Thoracic aorta (tissue), 2 donors: Measurements from ENCODE around the gene ENDOD1. TPM values are rescaled to one million over a fixed set of nuclear protein-coding genes. Genes with fewer than 3 reads are reported as not detected.

Source experiments
- ATAC-seq: fragments of 150-250 bp; one replicate; pipeline ENCODE4 v1.8.0; 2017; ENCODE audit warnings: low read depth; ENCODE audit not compliant: insufficient number of reproducible peaks, low FRiP score
- DNase-seq: peaks from one replicate; pipeline ENCODE4 v3.0.0-alpha.2; 2020; ENCODE audit warnings: low spot score
- H3K27ac ChIP-seq, 2 donors: fragments of 200-600 bp; sonication (generic); 1 replicate in 1 of 2; 2 replicates in 1 of 2; pipeline ENCODE4 v1.5.1; 2016; ENCODE audit warnings: mild to moderate bottlenecking in 2 of 2, moderate library complexity in 2 of 2
- H3K27me3 ChIP-seq: fragments of 200-600 bp; sonication (generic); replicated peaks from 2 replicates; pipeline ENCODE4 v1.6.0; 2016; ENCODE audit warnings: mild to moderate bottlenecking; ENCODE audit not compliant: insufficient read depth
- H3K36me3 ChIP-seq: fragments of 200-600 bp; sonication (generic); one replicate; pipeline ENCODE4 v1.5.1; 2016
- H3K4me1 ChIP-seq, 2 donors: fragments of 200-600 bp; sonication (generic); 1 replicate in 1 of 2; 2 replicates in 1 of 2; pipeline versions ENCODE4 v1.5.1 to v1.6.0; 2016; ENCODE audit warnings: low read depth in 2 of 2, mild to moderate bottlenecking in 1 of 2; ENCODE audit not compliant: control insufficient read depth in 1 of 2
- H3K4me3 ChIP-seq: fragments of 200-600 bp; sonication (generic); 2 replicates; pipeline ENCODE4 v1.5.1; 2016; ENCODE audit warnings: mild to moderate bottlenecking
- H3K9me3 ChIP-seq: fragments of 200-600 bp; sonication (generic); 2 replicates; pipeline ENCODE4 v1.5.1; 2016
- total RNA-seq, 2 donors: library from RNA; depleted of rRNA; stranded (reverse); fragments of >200 nt; gene quantifications; one replicate each; pipeline versions ENCODE4 v1.1.0 to v1.2.3, GENCODE V29; 2016
- TF ChIP-seq, protein P1 (sequence below): fragments of 200-600 bp; sonication (generic); IDR thresholded peaks from one replicate; pipeline ENCODE4 v1.5.1; 2019; ENCODE audit warnings: antibody characterized with exemption

The ENDOD1 gene
- total RNA-seq, 2 donors from 2014 or later = 86.9 to 155 TPM

DNA sequence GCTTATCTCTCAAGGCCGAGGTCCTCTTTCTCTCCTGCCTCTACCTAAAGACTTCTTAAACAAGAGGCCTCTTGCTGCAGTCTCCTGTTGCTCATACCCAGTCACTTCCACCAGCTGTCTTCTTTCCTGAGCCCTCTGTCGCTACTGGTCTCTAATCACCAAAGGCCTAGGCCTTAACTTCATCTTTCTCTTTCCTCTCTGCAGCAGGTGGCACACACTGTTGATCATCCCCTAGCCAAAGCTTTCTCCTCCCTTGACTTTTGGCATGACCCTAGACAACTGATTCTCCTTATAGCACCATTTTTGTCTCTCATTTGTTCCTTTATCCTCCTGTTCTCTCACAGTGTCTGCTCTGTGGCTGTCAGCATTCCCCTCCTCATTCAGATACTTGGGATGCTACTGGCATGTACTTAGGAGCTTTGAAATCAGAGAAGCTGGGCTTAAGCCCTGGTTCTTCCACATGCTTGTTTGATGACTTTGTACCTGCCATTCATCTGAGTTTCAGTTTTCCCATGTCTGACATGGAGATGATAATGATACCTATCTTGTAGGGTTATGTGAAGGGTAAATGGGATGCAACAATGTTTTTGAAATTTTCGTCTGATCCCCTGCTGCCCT is 22.4 kb downstream of the ENDOD1 start:
- TF ChIP-seq, protein P1, sequence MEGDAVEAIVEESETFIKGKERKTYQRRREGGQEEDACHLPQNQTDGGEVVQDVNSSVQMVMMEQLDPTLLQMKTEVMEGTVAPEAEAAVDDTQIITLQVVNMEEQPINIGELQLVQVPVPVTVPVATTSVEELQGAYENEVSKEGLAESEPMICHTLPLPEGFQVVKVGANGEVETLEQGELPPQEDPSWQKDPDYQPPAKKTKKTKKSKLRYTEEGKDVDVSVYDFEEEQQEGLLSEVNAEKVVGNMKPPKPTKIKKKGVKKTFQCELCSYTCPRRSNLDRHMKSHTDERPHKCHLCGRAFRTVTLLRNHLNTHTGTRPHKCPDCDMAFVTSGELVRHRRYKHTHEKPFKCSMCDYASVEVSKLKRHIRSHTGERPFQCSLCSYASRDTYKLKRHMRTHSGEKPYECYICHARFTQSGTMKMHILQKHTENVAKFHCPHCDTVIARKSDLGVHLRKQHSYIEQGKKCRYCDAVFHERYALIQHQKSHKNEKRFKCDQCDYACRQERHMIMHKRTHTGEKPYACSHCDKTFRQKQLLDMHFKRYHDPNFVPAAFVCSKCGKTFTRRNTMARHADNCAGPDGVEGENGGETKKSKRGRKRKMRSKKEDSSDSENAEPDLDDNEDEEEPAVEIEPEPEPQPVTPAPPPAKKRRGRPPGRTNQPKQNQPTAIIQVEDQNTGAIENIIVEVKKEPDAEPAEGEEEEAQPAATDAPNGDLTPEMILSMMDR = no peak
- ATAC-seq (no peak), DNase-seq (no peak)
- Histone ChIP-seq H3K27me3 (no peaks in the 10 kb centered on the region), H3K27ac (no peak overlapping the region), H3K4me3 (no peak overlapping the region), H3K4me1 (peaks cover 13 to 27% of the 10 kb centered on the region in 2 donors), H3K36me3 (no peaks in the 10 kb centered on the region), H3K9me3 (no peaks in the 10 kb centered on the region)

- no peaks in the 10 kb centered on the region for H3K4me1 ChIP-seq
- no peak for DNase-seq
- H3K36me3 ChIP-seq = no peaks in the 10 kb centered on the region
- no peaks in the 10 kb centered on the region for H3K9me3 ChIP-seq
- H3K27ac ChIP-seq = no peak overlapping the region
- H3K27me3 ChIP-seq = no peaks in the 10 kb centered on the region
- no peak overlapping the region for H3K4me3 ChIP-seq
- ATAC-seq = no peak
- TF ChIP-seq, protein P1 = no peak
These were observed 26.0 kb downstream of the ENDOD1 start for GRCh38 chr11:95115597-95115996.

- Histone ChIP-seq H3K27me3 (no peaks in the 10 kb centered on the region), H3K9me3 (no peaks in the 10 kb centered on the region), H3K4me1 (no peaks in the 10 kb centered on the region), H3K27ac (no peak overlapping the region), H3K36me3 (no peaks in the 10 kb centered on the region), H3K4me3 (no peak overlapping the region)
- DNase-seq (no peak), ATAC-seq (no peak)
- TF ChIP-seq, protein P1 = no peak
These were observed 29.9 kb downstream of the ENDOD1 start for GRCh38 chr11:95119361-95120060.

DNA sequence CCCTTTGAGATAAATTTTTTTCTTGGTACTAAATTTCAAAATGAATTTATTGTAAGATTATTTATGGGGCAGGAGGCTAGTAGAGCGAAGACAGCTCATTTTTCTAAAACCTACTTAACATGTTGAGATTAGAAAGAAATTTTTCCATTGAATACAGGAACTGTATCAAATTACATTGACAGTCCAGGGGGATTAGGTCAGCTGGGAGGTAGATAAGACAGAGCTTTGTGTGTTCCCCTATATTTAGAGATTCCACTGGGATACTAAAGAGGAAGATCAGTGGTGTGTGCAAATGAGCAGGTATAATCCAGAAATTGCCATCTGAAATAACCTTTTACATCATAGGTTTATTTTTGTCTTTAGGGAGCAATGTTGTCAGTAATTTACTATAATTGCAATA is 32.1 kb downstream of the ENDOD1 start:
- Histone ChIP-seq H3K36me3 (no peaks in the 10 kb centered on the region), H3K9me3 (no peaks in the 10 kb centered on the region), H3K4me3 (no peak overlapping the region), H3K27ac (no peak overlapping the region), H3K4me1 (no peaks in the 10 kb centered on the region), H3K27me3 (no peaks in the 10 kb centered on the region)
- TF ChIP-seq, protein P1 = no peak
- DNase-seq = no peak
- ATAC-seq = no peak

- H3K36me3 ChIP-seq = no peaks in the 10 kb centered on the region
- DNase-seq = no peak
- no peaks in the 10 kb centered on the region for H3K4me1 ChIP-seq
- no peak overlapping the region for H3K4me3 ChIP-seq
- ATAC-seq = no peak
- TF ChIP-seq, protein P1 = no peak
- no peak overlapping the region for H3K27ac ChIP-seq
- H3K9me3 ChIP-seq = no peaks in the 10 kb centered on the region
- H3K27me3 ChIP-seq = no peaks in the 10 kb centered on the region
These were observed 33.9 kb downstream of the ENDOD1 start for GRCh38 chr11:95123556-95123955.
